HG03066 (cell line): ENCODE results near the gene RRAS.

Experiments used
- ATAC-seq: cut with Tn5 transposase; IDR thresholded peaks from one replicate; pipeline ENCODE4 v1.9.1; 2021; ENCODE audit warnings: low read depth; ENCODE audit not compliant: unreplicated experiment

RRAS gene

GRCh38 chr19:49655570-49656455 is 15.9 kb upstream of the RRAS start:
- ATAC-seq, result no peak

- ATAC-seq, result no peak
Observed at GRCh38 chr19:49654581-49654980, 14.6 kb upstream of the RRAS start.

- ATAC-seq, result no peak
Observed at GRCh38 chr19:49653466-49653806, 13.5 kb upstream of the RRAS start.

DNA sequence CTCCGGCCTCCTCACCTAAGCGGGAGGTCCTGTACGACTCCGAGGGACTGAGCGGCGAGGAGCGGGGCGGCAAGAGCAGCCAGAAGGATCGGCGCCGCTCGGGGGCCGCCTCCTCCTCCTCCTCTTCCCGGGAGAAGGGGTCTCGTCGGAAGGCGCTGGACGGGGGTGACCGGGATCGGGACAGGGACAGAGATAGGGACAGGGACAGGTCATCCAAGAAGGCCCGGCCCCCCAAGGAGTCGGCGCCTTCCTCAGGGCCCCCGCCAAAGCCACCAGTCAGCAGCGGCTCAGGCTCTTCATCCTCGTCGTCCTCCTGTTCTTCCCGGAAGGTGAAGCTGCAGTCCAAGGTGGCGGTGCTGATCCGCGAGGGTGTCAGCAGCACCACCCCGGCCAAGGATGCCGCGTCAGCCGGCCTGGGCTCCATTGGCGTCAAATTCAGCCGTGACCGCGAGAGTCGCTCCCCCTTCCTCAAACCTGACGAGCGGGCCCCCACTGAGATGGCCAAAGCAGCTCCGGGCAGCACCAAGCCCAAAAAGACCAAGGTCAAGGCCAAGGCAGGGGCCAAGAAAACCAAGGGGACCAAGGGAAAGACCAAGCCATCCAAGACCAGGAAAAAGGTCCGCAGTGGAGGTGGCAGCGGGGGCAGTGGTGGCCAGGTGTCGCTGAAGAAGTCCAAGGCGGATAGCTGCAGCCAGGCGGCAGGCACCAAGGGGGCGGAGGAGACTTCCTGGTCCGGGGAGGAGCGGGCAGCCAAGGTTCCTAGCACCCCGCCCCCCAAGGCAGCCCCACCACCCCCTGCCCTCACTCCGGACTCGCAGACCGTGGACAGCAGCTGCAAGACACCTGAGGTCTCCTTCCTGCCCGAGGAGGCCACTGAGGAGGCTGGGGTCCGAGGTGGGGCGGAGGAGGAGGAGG is 12.9 kb upstream of the RRAS start:
- no peak for ATAC-seq

GRCh38 chr19:49651820-49652550 is 12.0 kb upstream of the RRAS start:
- ATAC-seq, result no peak

- no peak for ATAC-seq
Observed at GRCh38 chr19:49651029-49651819, 11.3 kb upstream of the RRAS start.

DNA sequence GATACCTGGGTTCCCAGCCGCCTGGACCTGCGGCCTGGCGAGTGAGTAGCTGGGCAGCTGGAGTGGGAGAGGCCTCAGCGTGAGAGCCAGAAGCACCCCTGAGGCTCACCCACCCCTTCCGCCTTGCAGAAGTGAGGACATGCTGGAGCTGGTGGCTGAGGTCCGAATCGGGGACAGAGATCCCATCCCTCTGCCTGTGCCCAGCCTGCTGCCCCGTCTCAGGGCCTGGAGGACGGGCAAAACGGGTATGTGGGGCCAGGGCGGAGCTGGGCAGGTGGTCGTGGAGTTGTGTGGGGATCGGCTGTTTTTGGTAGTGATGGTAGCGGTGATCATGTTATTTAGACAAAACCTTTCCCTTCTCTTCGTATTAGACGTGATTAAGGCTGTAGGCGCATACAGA is 6.6 kb upstream of the RRAS start:
- no peak for ATAC-seq

- ATAC-seq, result no peak
Observed at GRCh38 chr19:49645995-49646394, 6.1 kb upstream of the RRAS start.

- ATAC-seq, result no peak
Observed at GRCh38 chr19:49645592-49645991, 5.6 kb upstream of the RRAS start.

GRCh38 chr19:49643466-49643865 is 3.5 kb upstream of the RRAS start:
- ATAC-seq, result no peak

GRCh38 chr19:49642492-49643035 is 2.6 kb upstream of the RRAS start:
- ATAC-seq, result no peak

- ATAC-seq, result peak; percentile 40
Observed at GRCh38 chr19:49641688-49642491, 1.9 kb upstream of the RRAS start, which contains the start of gene SCAF1. SCAF1 (plus strand) TSS chr19:49642209; CDS start chr19:49645027, 2,818 bp downstream.

GRCh38 chr19:49639401-49640112 is 386 bp downstream of the RRAS start:
- no peak for ATAC-seq

DNA sequence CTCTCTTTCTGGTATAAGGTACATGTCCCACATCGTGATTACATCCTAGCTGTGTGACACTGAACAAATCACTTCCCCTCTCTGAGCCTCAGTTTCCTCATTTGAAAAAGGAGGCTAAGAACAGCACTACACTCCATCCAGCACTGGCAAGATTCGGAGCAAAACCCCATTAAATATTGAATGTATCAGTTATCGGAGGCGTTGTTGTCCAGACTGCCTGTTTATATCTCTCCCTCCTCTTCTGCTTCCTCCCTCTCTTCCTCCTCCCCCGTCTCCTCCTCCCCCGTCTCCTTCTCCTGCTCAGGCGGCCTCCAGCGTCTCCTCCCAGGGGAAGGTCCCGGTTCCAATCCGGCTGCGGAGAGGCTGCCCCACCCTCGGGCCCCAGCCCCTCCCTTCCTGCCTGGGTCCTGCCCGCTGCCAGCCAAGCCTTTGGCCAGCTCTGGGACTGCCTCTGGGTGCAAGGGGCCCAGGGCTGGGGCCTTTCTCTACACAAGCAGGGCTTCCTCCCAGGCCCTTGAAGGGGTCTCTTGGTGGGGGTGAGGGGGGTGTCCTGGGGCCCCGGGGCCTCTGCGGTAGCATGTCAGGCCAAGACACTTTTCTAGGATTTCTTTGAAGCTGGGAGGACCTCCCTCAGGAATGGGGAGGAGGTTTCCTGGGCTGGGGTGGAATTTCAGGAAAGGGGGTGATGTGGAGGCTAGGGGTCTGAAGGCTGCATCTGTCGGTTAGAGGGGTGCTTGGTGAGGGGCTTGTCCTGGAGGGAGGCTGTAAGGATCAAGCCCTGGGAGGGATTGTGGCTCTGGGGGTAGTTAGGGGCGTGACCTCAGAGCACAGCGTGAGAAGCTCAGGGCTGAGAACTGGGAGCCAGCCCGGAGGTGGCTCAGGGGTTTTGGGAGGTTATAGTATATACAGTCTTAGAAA is 1.9 kb downstream of the RRAS start:
- no peak for ATAC-seq

DNA sequence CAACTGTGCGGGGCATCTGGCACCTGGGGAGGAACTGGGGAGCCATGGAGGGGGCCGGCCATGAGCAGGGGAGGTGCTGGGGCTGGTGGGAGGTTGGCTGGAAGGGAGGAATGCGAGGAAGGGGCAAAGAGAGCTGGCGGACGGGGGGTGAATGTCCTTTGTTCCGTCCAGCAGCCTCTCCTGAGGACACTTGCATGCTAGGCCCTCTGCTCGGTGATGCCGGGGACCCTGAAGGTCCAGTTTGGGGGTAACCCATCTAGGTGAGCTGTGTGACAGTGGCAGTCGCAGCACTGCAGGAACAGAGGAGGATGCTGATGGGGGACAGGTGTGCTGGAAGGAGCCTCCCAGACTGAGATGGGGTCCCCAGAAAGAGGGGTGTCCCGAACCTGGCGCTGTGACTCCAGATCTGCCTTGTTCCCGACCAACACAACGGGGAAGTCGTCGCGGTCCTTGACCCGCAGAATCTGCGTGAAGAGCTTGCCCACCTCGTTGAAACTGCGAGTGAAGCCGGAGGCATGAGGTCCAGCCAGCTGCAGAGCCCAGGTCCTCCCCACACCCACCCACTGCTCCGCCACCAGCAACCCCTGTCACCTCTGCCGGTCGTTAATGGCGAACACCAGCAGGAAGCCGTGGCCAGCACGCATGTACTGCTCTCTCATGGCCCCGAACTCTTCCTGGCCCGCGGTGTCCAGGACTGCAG is 3.6 kb downstream of the RRAS start:
- ATAC-seq, result no peak

DNA sequence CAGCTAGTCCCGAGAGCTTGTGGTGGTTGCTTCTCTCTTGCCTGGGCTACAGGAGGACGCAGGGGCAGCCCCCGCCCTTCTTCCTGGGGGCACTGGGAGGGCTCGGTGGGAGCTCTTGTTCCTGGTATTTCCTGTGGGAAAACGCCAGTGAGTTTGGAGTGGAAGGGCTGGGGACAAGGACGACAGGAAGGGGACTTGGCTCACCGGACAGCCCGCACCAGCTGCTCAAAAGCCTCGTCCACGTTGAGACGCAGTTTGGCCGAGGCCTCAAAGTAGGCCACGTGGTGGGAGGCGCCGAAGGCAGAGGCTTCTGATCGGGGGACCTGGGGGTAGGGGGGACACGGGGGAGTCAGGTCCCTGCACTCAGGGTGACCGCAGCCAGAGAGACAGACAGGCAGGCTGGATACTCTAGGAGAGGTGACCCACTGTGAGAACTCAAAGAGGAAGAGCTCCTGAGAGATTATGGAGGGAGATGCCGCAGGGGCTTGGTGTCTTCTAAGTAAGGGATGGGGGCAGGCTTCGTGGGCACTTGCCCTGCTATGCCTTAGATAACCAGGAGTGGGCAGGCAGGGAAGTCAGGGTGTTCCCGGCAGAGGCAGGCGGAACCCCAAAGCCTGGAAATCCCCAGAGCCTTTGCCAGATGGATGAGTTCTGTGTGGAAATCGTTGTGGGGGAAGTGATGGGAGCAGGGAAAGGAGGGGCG is 4.3 kb downstream of the RRAS start:
- ATAC-seq, result no peak
